ENCODE measurements around the gene TAS2R7.

DNA sequence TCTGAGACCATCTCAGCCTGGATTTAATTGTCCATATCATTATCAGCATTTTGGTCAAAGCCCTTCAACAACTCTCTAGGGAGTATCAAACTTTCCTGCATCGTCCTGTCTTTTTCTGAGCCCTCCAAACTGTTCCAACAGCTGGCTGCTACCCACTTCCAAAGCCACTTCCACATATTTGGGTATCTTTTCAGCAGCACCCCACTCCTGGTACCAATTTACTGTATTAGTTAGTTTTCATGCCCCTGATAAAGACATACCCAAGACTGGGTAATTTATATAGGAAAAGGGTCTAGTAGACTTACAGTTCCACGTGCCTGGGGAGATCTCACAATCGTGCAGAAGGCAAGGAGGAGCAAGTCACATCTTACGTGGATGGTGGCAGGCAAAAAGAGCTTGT is 46.2 kb downstream of the TAS2R7 start:
- TF ChIP-seq POLR2AphosphoS5 (IDR thresholded peaks at IDR 0.05; ENCODE audit: insufficient read depth, low read depth, low read length) (no peak), POLR2A (IDR thresholded peaks at IDR 0.05; ENCODE audit: low read depth, low read length) (no peak), CTCF (IDR thresholded peaks at IDR 0.05; ENCODE audit: extremely low read depth in 1 of 2, insufficient read depth in 1 of 2, low read depth in 1 of 2, low read length in 2 of 2) (no peak), JUN (IDR thresholded peaks at IDR 0.05; ENCODE audit: borderline replicate concordance, insufficient read depth, insufficient read length, low read depth) (no peak), FOS (IDR thresholded peaks at IDR 0.05; ENCODE audit: borderline replicate concordance, insufficient read depth, low read length) (no peak), EZH2 (IDR thresholded peaks at IDR 0.05; ENCODE audit: borderline replicate concordance, low read depth, low read length, severe bottlenecking) (no peak), MYC (IDR thresholded peaks at IDR 0.05; ENCODE audit: low read depth, low read length) (no peak), MAX (IDR thresholded peaks at IDR 0.05; ENCODE audit: insufficient read depth, insufficient read length) (no peak), GATA2 (IDR thresholded peaks at IDR 0.05; ENCODE audit: insufficient read depth, insufficient read length, low read depth, low read length) (no peak)
